GM12878 (cell line): ENCODE data around the gene ITGB8. TPM values are rescaled to one million over a fixed set of nuclear protein-coding genes. Genes with fewer than 3 reads are reported as not detected.

ENCODE experiments used
- ATAC-seq: fragments of 200-7000 bp; cut with Tn5 transposase; 3 replicates; pipeline ENCODE4 v1.9.1; 2020; ENCODE audit warnings: mild to moderate bottlenecking, moderate library complexity
- BruUV-seq: library from RNA; stranded (reverse); fragments of 400-500 nt; replicated peaks from 2 replicates; lab custom pipeline; 2021; lab: Mats Ljungman, UMichigan
- CTCF ChIA-PET: fragments of 300-600 bp; sonication (Branson Sonifier 250); formaldehyde crosslinking; extraction: SDS; loops from one replicate; lab custom pipeline; 2021; ENCODE audit warnings: inconsistent platforms; lab: Yijun Ruan, JAX
- POLR2A ChIA-PET: fragments of 350-600 bp; formaldehyde crosslinking; extraction: SDS; loops from one replicate; lab custom pipeline; 2021; ENCODE audit warnings: inconsistent platforms; lab: Charles Lee
- RAD21 ChIA-PET: fragments of 300-600 bp; sonication (Branson Sonifier 250); formaldehyde crosslinking; loops from one replicate; lab custom pipeline; 2023; ENCODE audit warnings: antibody characterized with exemption; ENCODE audit not compliant: unreplicated experiment; lab: Charles Lee
- SMC1A ChIA-PET: fragments of 300-600 bp; sonication (Branson Sonifier 250); formaldehyde crosslinking; loops from one replicate; lab custom pipeline; 2023; ENCODE audit not compliant: unreplicated experiment, uncharacterized antibody; lab: Charles Lee
- DNase-seq: peaks from one replicate; pipeline ENCODE4 v3.0.0-alpha.2; 2011; ENCODE audit warnings: low read depth, low spot score
- FAIRE-seq: peaks from 3 replicates; lab custom pipeline; 2011; peaks lifted over from hg19 to GRCh38; lab: Jason Lieb, UNC
- H2AFZ ChIP-seq: 2 replicates; pipeline ENCODE4 v1.6.0; 2011; ENCODE audit warnings: low read depth, low read length, control low read depth; ENCODE audit not compliant: control insufficient read depth
- H3K27ac ChIP-seq: 2 replicates; pipeline ENCODE4 v1.5.1; 2011; ENCODE audit warnings: control low read depth; ENCODE audit not compliant: control insufficient read depth, insufficient read depth
- H3K27me3 ChIP-seq, 2 experiments: replicated peaks in 1 of 2; 2 replicates each; pipeline versions ENCODE4 v1.6.0 to v1.6.1; 2011; ENCODE audit warnings: low read length in 1 of 2; ENCODE audit not compliant: control insufficient read depth in 2 of 2, insufficient read depth in 2 of 2
- H3K36me3 ChIP-seq, 2 experiments: 2 replicates each; pipeline ENCODE4 v1.5.1; 2011; ENCODE audit warnings: low read length in 1 of 2; ENCODE audit not compliant: control insufficient read depth in 2 of 2, insufficient read depth in 2 of 2
- H3K4me1 ChIP-seq: 2 replicates; pipeline ENCODE4 v1.6.1; 2011; ENCODE audit warnings: mild to moderate bottlenecking, low read length, moderate library complexity, mixed read lengths; ENCODE audit not compliant: control insufficient read depth, insufficient read depth
- H3K4me2 ChIP-seq: 2 replicates; pipeline ENCODE4 v1.6.0; 2011; ENCODE audit warnings: control low read depth; ENCODE audit not compliant: control insufficient read depth, insufficient read depth
- H3K4me3 ChIP-seq: fragments of 200-600 bp; sonication (generic); 2 replicates; pipeline ENCODE4 v1.5.1; 2016
- H3K79me2 ChIP-seq: 2 replicates; pipeline ENCODE4 v1.6.0; 2011; ENCODE audit warnings: low read length; ENCODE audit not compliant: control insufficient read depth, insufficient read depth
- H3K9ac ChIP-seq: 2 replicates; pipeline ENCODE4 v1.8.0; 2011; ENCODE audit warnings: low read length, control low read depth, mixed read lengths; ENCODE audit not compliant: control insufficient read depth, insufficient read depth
- H3K9me3 ChIP-seq: replicated peaks from 3 replicates; pipeline ENCODE4 v1.5.1; 2011; ENCODE audit warnings: mild to moderate bottlenecking, low read length; ENCODE audit not compliant: control insufficient read depth, insufficient read depth
- H4K20me1 ChIP-seq: 2 replicates; pipeline ENCODE4 v1.6.0; 2011; ENCODE audit not compliant: control insufficient read depth, insufficient read depth
- MLLT1 ChIP-seq: fragments of 450-650 bp; IDR thresholded peaks from 2 replicates; pipeline ENCODE4 v1.6.1; 2016; ENCODE audit warnings: mild to moderate bottlenecking
- NR2C2 ChIP-seq: IDR thresholded peaks from 2 replicates; pipeline ENCODE4 v1.6.1; 2011; ENCODE audit warnings: borderline replicate concordance, low read depth; ENCODE audit not compliant: control insufficient read depth, insufficient read length
- POU2F2 ChIP-seq: IDR thresholded peaks from 3 replicates; pipeline ENCODE4 v1.6.1; 2011; ENCODE audit warnings: low read depth, mild to moderate bottlenecking, low read length, borderline replicate concordance
- RAD21 ChIP-seq: IDR thresholded peaks from 2 replicates; pipeline ENCODE4 v1.6.1; 2011; ENCODE audit warnings: mild to moderate bottlenecking, low read depth, low read length, moderate library complexity; ENCODE audit not compliant: insufficient read depth
- RFX5 ChIP-seq: IDR thresholded peaks from 2 replicates; pipeline ENCODE4 v1.6.1; 2011; ENCODE audit warnings: low read depth, low read length, improper control_type of control experiment
- SREBF1 ChIP-seq: IDR thresholded peaks from 2 replicates; pipeline ENCODE4 v1.6.1; 2012; ENCODE audit warnings: mild to moderate bottlenecking, low read length
- SUPT20H ChIP-seq: IDR thresholded peaks from 2 replicates; pipeline ENCODE4 v1.6.1; 2011; ENCODE audit warnings: low read depth, mild to moderate bottlenecking, low read length, moderate library complexity, borderline replicate concordance; ENCODE audit not compliant: control insufficient read depth
- ZNF24 ChIP-seq: fragments of 450-650 bp; IDR thresholded peaks from 2 replicates; pipeline ENCODE4 v1.6.1; 2017; ENCODE audit warnings: antibody characterized with exemption, mild to moderate bottlenecking
- ZZZ3 ChIP-seq: IDR thresholded peaks from 2 replicates; pipeline ENCODE4 v1.6.1; 2011; ENCODE audit warnings: low read depth; ENCODE audit not compliant: control insufficient read depth, insufficient read length
- WGBS: methylation state at CpG from one replicate; pipeline ENCODE4 v1.1.6; 2016; ENCODE audit warnings: low lambda C conversion rate; ENCODE audit not compliant: insufficient replicate concordance, insufficient coverage; ENCODE audit errors: missing lambda C conversion rate; 5-methylcytosine and 5-hydroxymethylcytosine counted together
- in situ Hi-C: fragments of 300-500 bp; cut with MboI; formaldehyde crosslinking; loops from 9 replicates; pipeline ENCODE4 v1.14.3; 2018; ENCODE audit warnings: mixed read lengths
- intact Hi-C: fragments of 100-400 bp; cut with micrococcal nuclease; formaldehyde crosslinking; loops from one replicate; pipeline ENCODE4 v1.14.2; 2022; ENCODE audit not compliant: unreplicated experiment
- polyA plus RNA-seq, 11 experiments: library from polyadenylated mRNA; depleted of rRNA in 4 of 11; unstranded in 6 of 11; stranded (reverse) in 5 of 11; fragments of >200 nt; fragmentation: Nextera tagmentation in 4 of 11; fragmentation: Illumina TruSeq in 1 of 11; extraction: Ambion mirVana in 4 of 11; extraction: Trizol in 1 of 11; gene quantifications; 1 replicate in 1 of 11; 2 replicates in 10 of 11; pipeline versions ENCODE4 v1.2.1 to v1.2.3, GENCODE V29; 2011 to 2016; ENCODE audit warnings: inconsistent platforms in 2 of 11, missing spikeins in 2 of 11, low read depth in 1 of 11
- total RNA-seq, 4 experiments: library from RNA; depleted of rRNA in 3 of 4; stranded (reverse); fragments of >200 nt in 3 of 4; fragmentation: Illumina TruSeq in 1 of 4; extraction: Trizol in 1 of 4; gene quantifications; 2 replicates each; pipeline versions ENCODE4 v1.2.1 to v1.2.3, GENCODE V29; 2013 to 2021
- TF ChIP-seq, protein P1 (sequence below): fragments of 450-650 bp; IDR thresholded peaks from 2 replicates; pipeline ENCODE4 v1.6.1; 2018; ENCODE audit warnings: borderline replicate concordance, mild to moderate bottlenecking; ENCODE audit not compliant: partially characterized antibody
- TF ChIP-seq, protein P2 (sequence below): fragments of 450-650 bp; IDR thresholded peaks from 2 replicates; pipeline ENCODE4 v1.6.1; 2016; ENCODE audit warnings: mild to moderate bottlenecking, moderate library complexity, borderline replicate concordance

The ITGB8 gene
- total and polyA plus RNA-seq, 10 of the 15 experiments (the other 5 are each of a cell fraction or from before 2014, with no cell fraction given) = 0.37 to 26.2 (median 1.5) TPM

GRCh38 chr7:20326342-20326741 is 4.4 kb upstream of the ITGB8 start (continued):
- TF ChIP-seq, protein P1, sequence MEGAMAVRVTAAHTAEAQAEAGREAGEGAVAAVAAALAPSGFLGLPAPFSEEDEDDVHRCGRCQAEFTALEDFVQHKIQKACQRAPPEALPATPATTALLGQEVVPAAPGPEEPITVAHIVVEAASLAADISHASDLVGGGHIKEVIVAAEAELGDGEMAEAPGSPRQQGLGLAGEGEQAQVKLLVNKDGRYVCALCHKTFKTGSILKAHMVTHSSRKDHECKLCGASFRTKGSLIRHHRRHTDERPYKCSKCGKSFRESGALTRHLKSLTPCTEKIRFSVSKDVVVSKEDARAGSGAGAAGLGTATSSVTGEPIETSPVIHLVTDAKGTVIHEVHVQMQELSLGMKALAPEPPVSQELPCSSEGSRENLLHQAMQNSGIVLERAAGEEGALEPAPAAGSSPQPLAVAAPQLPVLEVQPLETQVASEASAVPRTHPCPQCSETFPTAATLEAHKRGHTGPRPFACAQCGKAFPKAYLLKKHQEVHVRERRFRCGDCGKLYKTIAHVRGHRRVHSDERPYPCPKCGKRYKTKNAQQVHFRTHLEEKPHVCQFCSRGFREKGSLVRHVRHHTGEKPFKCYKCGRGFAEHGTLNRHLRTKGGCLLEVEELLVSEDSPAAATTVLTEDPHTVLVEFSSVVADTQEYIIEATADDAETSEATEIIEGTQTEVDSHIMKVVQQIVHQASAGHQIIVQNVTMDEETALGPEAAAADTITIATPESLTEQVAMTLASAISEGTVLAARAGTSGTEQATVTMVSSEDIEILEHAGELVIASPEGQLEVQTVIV = no peak
- TF ChIP-seq SUPT20H (no peak), RAD21 (no peak), NR2C2 (no peak), MLLT1 (no peak), POU2F2 (no peak), ZZZ3 (no peak)
- TF ChIP-seq, all 136 proteins: peak for 0

DNA sequence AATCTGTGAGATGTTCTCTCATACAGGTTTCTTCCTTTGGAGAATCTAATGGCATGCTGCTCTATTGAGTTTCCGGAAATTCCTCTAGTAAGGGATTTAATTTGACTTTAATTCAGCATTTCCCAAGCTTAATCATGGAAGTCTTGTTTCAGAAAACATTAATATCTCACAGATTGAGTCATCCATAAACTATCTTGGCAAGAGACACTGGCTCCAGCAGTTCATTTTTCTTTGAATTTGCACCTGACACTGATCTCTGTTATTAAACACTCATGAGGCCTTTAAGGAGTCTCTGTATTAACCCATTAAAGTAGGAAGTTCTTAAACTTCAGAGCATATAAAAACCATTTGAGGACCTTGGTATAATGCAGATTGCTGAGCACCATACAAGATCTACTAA is 3.6 kb upstream of the ITGB8 start:
- no TSS peak for BruUV-seq
- intact Hi-C loops (loop anchor here (5.0 kb wide), 3 partner anchors 270 to 620 kb away; partner anchors contain the start of gene POLR1F), in situ Hi-C loops (no loop called here)
- FAIRE-seq = no peak
- POLR2A ChIA-PET = interaction anchor here (0.5 to 3.8 kb wide), 13 partner anchors 8 to 128 kb away, joined by 3 to 14 read pairs (median 6); no protein-coding TSS in a partner anchor
- CTCF ChIA-PET = interaction anchor here (0.8 to 5.9 kb wide), 22 partner anchors 8 to 617 kb away, joined by 3 to 91 read pairs (median 5); partner anchors contain the start of genes MACC1 and POLR1F
- no peaks in the 10 kb centered on the region for H3K36me3 ChIP-seq
- 100% methylated on average over 1 of the region's 1 CpG for WGBS
- H3K9me3 ChIP-seq = no peaks in the 10 kb centered on the region
- H2AFZ ChIP-seq = no peak overlapping the region
- H4K20me1 ChIP-seq = no peaks in the 10 kb centered on the region
- H3K27ac ChIP-seq = no peak overlapping the region
- DNase-seq = no peak
- peaks cover 18% of the 10 kb centered on the region for H3K4me1 ChIP-seq
- H3K27me3 ChIP-seq = no peaks in the 10 kb centered on the region
- H3K79me2 ChIP-seq = peaks cover 3% of the 10 kb centered on the region
- no peak overlapping the region for H3K9ac ChIP-seq
- no peak overlapping the region for H3K4me3 ChIP-seq
- SMC1A ChIA-PET = interaction anchor here (0.8 to 4.3 kb wide), 30 partner anchors 8 to 618 kb away, joined by 3 to 129 read pairs (median 5); partner anchors contain the start of gene POLR1F
- no peak for ATAC-seq
- no peak overlapping the region for H3K4me2 ChIP-seq
- RAD21 ChIA-PET = interaction anchor here (0.9 to 4.1 kb wide), 24 partner anchors 9 to 618 kb away, joined by 3 to 54 read pairs (median 6); partner anchors contain the start of gene POLR1F
- TF ChIP-seq SREBF1 = no peak
- no peak for TF ChIP-seq RFX5
- TF ChIP-seq ZNF24 = no peak
- TF ChIP-seq, protein P2, sequence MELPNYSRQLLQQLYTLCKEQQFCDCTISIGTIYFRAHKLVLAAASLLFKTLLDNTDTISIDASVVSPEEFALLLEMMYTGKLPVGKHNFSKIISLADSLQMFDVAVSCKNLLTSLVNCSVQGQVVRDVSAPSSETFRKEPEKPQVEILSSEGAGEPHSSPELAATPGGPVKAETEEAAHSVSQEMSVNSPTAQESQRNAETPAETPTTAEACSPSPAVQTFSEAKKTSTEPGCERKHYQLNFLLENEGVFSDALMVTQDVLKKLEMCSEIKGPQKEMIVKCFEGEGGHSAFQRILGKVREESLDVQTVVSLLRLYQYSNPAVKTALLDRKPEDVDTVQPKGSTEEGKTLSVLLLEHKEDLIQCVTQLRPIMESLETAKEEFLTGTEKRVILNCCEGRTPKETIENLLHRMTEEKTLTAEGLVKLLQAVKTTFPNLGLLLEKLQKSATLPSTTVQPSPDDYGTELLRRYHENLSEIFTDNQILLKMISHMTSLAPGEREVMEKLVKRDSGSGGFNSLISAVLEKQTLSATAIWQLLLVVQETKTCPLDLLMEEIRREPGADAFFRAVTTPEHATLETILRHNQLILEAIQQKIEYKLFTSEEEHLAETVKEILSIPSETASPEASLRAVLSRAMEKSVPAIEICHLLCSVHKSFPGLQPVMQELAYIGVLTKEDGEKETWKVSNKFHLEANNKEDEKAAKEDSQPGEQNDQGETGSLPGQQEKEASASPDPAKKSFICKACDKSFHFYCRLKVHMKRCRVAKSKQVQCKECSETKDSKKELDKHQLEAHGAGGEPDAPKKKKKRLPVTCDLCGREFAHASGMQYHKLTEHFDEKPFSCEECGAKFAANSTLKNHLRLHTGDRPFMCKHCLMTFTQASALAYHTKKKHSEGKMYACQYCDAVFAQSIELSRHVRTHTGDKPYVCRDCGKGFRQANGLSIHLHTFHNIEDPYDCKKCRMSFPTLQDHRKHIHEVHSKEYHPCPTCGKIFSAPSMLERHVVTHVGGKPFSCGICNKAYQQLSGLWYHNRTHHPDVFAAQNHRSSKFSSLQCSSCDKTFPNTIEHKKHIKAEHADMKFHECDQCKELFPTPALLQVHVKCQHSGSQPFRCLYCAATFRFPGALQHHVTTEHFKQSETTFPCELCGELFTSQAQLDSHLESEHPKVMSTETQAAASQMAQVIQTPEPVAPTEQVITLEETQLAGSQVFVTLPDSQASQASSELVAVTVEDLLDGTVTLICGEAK = no peak
